NT2/D1 (cell line): ENCODE data around the gene COMMD10.

ENCODE experiments used
- SUZ12 ChIP-seq: IDR thresholded peaks from 2 replicates; pipeline ENCODE4 v1.6.1; 2011; ENCODE audit not compliant: insufficient read length, insufficient read depth; ENCODE audit errors: extremely low read depth
- YY1 ChIP-seq: IDR thresholded peaks from 2 replicates; pipeline ENCODE4 v1.6.1; 2011; ENCODE audit not compliant: insufficient read length, insufficient read depth
- ZNF274 ChIP-seq: IDR thresholded peaks from 2 replicates; pipeline ENCODE4 v1.6.1; 2011; ENCODE audit warnings: mild to moderate bottlenecking, low read depth, low read length

DNA sequence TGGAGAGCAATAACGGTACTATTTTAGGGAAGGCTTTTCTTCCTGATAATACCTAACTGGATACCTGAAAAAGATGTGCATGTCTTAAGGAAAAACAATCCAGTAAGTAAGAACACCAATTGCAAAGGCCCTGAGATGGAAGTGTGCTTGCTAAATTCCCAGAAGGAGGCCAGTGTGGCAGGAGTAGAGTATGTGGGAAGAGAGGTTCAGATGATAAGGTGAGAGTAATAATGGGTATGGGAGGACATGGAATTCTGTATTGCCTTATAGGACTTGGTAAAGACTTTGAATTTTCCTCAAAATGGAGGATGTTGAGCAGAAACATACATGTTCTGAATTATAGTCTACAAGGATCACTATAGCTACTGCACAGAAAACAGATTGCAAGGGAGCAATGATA is 89.3 kb downstream of the COMMD10 start:
- no peak for TF ChIP-seq ZNF274
- TF ChIP-seq YY1, result no peak
- TF ChIP-seq SUZ12, result no peak
